Stimulated activated CD8-positive, alpha-beta memory T cell treated with anti-CD3 and anti-CD28 coated beads, Interleukin-15, amount 100 ng/mL, for 1 hour (primary cell): Measurements from ENCODE around the gene FLVCR2.

Experiments
- DNase-seq: peaks from one replicate; pipeline ENCODE4 v3.0.0-alpha.2; 2020; ENCODE audit warnings: low read depth

FLVCR2 gene

GRCh38 chr14:75630695-75631452 lies 52.5 kb downstream of the FLVCR2 start:
- DNase-seq: no peak

DNA sequence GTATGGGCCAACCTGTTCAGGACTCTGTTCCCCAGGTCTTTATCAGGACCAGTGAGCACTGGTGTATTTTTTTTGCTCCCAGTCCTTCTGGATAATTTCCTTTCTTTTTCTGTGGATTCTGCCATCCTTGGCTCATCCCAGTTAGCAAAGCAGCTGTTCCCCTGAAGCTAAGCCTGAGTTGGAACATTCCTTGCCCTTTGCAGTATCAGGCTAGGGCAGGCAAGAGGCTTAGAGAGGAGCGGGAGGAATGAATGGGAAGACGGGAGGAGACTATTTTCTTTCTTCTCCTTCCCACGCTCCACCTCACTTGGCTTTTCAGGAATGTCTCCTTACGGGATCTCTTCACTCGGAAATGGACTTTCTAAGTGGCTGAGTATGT lies 53.0 kb downstream of the FLVCR2 start:
- DNase-seq: no peak

- DNase-seq: no peak
Observed at GRCh38 chr14:75634848-75635247, 56.4 kb downstream of the FLVCR2 start.

GRCh38 chr14:75636100-75636692 lies 57.8 kb downstream of the FLVCR2 start:
- DNase-seq: no peak

DNA sequence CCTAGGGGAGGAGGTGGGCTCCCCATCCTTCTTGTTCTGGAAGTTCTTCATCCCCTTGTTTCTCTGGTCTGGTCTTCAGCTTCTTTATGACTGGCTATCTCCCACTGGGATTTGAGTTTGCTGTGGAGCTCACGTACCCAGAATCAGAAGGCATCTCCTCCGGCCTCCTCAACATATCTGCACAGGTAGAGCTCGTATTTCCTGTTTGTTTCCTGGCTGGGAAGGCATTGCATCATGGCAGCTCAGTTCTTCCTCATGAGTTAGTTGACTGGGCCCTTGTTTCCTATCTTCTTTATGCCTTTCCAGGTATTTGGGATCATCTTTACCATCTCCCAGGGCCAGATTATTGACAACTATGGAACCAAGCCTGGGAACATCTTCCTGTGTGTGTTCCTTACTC lies 62.5 kb downstream of the FLVCR2 start:
- no peak for DNase-seq

- no peak for DNase-seq
Observed at GRCh38 chr14:75643985-75644384, 65.6 kb downstream of the FLVCR2 start.

DNA sequence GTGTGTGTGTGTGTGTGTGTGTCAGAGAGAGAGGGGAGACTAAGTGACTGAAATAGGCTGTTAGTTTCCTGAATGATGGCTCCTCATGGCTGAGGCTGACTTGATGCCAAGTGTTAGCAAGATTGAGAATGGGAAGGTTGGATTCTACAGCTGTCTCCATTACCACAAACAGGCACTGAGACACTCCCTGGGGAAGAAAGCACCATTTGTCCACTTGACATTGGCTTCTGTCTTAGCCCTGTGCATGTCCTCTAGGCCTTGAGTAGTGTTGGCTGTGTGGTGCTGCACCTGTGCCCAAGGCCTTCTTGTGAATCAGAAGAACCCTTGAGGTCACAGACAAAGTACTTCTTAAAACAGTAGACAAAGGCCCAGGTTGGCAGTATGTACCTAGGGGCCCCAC lies 66.6 kb downstream of the FLVCR2 start:
- no peak for DNase-seq

DNA sequence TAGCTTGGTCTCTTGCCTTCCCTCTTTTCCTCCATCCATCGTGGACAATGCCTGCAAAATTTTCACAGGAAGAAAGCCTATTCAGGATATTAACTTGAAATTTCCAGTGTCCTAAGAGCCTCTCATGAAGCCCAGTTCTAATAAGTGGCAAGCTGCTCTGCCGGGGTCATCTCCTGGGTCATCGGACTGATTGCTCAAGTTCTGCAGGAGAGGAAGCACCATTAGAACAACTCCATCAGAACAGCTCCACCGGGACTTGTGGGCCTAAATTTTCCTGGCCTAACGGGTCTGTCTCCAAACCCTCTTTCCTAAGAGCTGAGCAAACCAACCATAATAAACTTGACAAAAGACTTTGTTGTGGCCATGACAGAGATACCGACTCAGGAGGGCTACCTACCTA lies 68.3 kb downstream of the FLVCR2 start:
- no peak for DNase-seq

DNA sequence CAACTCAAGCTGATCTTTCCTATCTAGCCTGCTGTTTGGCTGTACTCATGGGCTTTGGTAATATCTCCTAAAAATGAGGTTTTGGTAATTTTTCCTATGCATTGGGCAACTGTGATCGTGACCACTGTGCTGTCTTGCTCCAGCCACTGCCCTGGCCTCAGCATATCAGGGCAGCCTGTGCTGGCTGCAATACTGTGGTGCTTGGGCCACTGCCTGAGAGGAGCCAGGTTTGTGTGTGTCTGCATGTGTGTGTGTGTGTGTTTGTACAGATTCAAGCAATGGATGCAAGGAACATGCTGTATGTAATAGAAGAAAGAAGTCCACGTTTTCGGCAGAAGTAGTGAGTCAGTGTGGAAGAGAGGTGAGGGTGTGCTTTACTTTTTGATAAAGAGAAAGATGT lies 69.2 kb downstream of the FLVCR2 start:
- DNase-seq: no peak

- DNase-seq: no peak
Observed at GRCh38 chr14:75648066-75648838, 69.8 kb downstream of the FLVCR2 start.

GRCh38 chr14:75649337-75649736 lies 70.9 kb downstream of the FLVCR2 start:
- no peak for DNase-seq

DNA sequence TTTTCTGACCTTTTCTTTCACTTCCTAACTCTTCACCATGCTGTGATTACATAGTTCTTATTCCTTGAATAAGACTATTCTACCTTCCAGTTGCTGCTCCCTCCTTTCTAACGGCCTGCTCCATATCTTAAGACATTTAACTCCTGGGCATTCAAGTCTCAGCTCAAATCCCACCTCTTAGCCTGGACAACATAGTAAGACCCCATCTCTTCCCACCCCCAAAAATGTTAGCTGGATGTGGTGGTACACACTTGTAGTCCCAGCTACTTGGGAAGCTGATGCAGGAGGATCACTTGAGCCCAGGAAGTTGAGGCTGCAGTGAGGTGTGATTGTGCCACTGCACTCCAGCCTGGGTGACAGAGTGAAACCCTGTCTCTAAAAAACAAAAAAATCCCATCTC lies 71.4 kb downstream of the FLVCR2 start:
- DNase-seq: no peak

- DNase-seq: no peak
Observed at GRCh38 chr14:75650253-75651058, 72.0 kb downstream of the FLVCR2 start.

GRCh38 chr14:75653563-75653962 lies 75.1 kb downstream of the FLVCR2 start:
- DNase-seq: no peak

DNA sequence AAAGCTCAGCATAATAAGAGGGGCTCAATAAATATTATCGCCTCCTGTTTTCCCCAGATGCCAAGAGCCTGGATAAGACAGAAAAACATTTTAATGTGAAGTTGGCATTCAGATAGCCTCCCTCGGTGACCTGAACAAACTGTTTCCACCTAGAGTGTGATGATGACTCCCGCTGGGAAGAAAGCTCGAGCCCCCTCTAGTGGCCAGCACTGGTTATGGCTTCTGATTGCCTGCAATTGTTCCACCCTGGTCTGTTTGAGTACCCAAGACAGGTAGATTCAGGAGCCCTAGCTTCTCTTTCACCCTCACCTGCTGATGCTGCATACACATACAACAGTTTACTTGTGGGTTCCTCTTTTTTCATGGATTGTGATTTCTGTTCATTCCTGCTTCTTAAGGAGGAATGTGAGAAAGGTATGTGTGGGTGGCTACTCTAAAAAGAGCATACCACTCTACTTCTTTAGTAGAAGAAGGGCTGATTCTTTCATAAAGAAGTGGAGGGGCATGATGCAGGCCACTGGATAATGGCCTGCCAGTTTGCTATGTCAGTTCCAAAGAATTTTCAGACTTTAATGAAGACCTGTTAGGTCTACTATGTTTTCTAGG lies 75.8 kb downstream of the FLVCR2 start:
- peak; percentile 74 for DNase-seq

DNA sequence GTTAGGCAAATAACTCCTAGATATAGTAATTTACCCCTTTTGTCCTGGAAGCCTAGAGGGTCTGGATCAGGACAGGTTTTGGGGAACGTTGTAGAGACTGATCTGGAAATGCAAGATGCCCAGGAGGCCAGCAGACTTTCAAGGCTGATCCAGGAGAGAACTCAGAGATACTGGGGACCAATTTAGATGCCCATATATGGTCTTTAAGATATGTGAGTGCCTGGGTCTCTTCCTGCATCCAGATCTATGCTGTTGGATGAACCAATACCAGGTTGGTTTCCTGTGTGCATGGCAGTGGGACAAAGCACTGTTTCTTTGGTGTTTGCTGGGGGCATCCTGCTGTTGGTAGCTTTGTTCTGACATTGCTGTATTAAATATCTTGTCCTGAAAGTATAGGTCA lies 76.8 kb downstream of the FLVCR2 start:
- DNase-seq: no peak

DNA sequence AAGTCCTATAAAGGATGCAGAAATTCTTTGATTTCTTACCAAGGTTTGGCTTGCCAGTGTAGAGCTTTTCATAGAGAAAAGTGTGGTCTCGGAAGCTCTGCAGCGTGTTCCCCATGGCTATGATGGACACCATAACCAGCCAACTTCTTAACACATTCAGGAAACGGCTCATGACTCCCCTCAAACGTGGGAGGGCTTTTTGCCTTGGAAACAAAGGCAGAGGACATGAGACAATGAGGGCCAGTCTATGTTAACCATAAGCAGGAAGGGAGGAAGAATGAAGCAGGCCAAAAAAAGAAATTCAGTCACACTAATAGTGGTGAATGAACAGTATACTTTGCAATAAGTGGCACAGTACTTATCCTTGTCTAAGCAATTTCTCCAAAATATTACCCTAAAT lies 78.9 kb downstream of the FLVCR2 start:
- no peak for DNase-seq

DNA sequence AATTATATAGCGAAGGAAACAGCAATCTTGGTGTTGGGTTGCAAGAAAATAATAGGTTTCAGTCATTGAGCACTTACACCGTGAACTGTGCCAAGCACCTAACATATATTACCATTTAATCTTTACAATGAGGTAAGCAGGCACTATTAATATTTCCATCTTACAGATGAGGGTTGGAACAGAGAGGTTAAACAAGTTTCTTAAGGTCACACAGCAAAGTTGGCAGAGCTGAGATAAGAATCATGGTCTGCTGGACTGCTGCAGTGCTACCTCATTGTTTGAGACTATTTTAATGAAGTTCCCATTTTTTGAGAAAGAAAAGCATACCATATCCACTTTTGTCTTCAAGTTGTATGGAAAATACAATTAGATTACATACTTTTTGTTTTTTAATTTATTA lies 80.5 kb downstream of the FLVCR2 start:
- DNase-seq: no peak

DNA sequence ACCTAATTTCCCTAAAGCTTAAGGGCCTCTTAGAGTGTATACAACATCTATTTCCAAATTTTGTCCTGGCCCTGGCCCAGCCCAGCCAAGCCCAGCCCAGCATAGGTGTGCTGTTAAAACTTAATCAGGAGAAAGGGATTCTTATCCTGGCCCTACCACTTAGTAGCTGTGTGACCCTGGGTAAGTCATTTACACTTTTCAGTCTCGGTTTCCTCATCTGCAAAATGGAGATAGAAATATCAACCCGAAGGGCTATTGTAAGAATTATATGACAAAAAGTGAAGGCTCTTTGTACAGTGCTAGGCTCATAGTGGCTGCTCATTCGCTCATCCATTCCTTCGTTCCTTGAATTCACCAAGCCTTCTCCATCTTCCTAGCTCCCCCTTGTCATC lies 81.8 kb downstream of the FLVCR2 start:
- DNase-seq: no peak

- peak; percentile 91 for DNase-seq
Observed at GRCh38 chr14:75660630-75661498, 82.4 kb downstream of the FLVCR2 start, which contains the start of the genes ERG28 and TTLL5. ERG28 (minus strand) TSS chr14:75660876; CDS start chr14:75657502, 3,374 bp downstream. TTLL5 (plus strand) TSS chr14:75661246; CDS start chr14:75663150, 1,904 bp downstream.

GRCh38 chr14:75661499-75661814 lies 83.0 kb downstream of the FLVCR2 start:
- no peak for DNase-seq
